ENCODE results near the gene FBXO39.

- TF ChIP-seq REST (IDR thresholded peaks at IDR 0.05; ENCODE audit: borderline replicate concordance) = no peak
- no peak for TF ChIP-seq EZH2 (IDR thresholded peaks at IDR 0.05; ENCODE audit: borderline replicate concordance, insufficient read depth, low read length, poor library complexity, severe bottlenecking)
- no peak for TF ChIP-seq CTCF (IDR thresholded peaks at IDR 0.05; ENCODE audit: poor library complexity, severe bottlenecking)
- TF ChIP-seq POLR2AphosphoS5 (IDR thresholded peaks at IDR 0.05) = no peak
- no peak for TF ChIP-seq EP300 (conservative IDR thresholded peaks at IDR 0.05; ENCODE audit: poor library complexity, severe bottlenecking)
- TF ChIP-seq SMC3 (conservative IDR thresholded peaks at IDR 0.05; ENCODE audit: poor library complexity) = no peak
- no peak for TF ChIP-seq TAF1 (IDR thresholded peaks at IDR 0.05; ENCODE audit: low read depth)
These were observed 42.9 kb downstream of the FBXO39 start for GRCh38 chr17:6818938-6819337.

Data from neural cell (in vitro differentiated cells).